ENCODE data around the gene NCOA1. TPM values are rescaled to one million over a fixed set of nuclear protein-coding genes. Genes with fewer than 3 reads are reported as not detected.
"Not testable (repeated sequence)": the region's sequence is repeated elsewhere in the genome, so short reads cannot be mapped to it uniquely, and the experiment has no call there.

The NCOA1 gene
- total RNA-seq, 1 experiment from 2014 or later: 5.6 TPM

DNA sequence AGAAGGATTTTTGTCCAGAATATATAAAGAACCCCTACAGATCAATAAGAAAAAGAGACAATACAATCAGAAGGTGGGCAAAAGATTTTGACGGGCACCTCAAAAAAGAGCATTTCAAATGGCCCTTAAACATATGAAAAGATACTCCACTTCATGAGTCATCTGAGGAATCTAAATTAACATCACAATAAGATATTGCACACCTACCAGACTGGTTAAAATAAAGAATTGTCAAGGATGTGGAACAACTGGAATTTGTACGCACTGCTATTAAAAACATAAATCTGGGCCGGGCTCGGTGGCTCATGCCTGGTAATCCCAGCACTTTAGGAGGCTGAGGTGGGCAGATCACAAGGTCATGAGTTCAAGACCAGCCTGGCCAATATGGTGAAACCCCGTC is 17.0 kb upstream of the NCOA1 start:
- no peak for DNase-seq (ENCODE audit: low spot score)

DNA sequence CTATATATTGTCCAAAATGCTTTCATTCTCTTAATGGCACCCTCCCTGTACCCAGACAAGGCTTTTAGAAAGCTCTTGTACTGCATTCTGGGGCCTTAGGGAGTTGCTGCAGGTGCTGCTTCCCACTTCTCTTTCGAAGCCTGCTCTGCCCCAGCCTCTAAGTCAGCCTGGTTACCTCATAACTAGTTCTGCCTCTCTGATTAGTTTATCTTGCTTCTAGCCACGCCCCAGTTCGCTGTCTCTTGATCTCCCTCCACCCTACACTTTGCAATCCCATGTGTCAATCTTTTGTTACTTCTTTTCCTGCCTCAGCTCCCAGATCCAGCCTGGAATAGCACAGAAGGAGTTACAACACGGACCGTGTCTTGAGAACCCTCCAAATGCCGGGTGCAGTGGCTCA is 13.8 kb upstream of the NCOA1 start:
- no peak for DNase-seq (ENCODE audit: low spot score)

DNA sequence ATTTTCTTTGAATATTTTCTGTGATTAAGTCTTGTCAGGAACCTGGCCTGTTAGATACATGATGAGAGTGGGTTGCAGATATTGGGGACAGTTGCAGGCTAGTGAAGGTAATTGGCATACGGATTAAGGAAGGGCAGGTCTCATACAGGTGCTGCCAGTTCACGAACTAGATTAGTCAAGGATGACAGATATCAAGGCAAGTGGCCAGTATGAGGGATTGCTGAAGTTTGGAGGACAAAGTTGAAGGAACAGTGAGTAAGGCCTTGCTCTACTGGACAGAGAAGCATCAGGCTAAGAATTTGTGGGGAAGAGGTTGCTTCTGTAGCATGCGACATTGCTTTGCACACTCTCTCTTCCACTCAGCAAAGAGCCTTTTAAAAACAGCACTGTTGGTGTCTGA is 12.8 kb upstream of the NCOA1 start:
- no peak for DNase-seq (ENCODE audit: low spot score)

DNA sequence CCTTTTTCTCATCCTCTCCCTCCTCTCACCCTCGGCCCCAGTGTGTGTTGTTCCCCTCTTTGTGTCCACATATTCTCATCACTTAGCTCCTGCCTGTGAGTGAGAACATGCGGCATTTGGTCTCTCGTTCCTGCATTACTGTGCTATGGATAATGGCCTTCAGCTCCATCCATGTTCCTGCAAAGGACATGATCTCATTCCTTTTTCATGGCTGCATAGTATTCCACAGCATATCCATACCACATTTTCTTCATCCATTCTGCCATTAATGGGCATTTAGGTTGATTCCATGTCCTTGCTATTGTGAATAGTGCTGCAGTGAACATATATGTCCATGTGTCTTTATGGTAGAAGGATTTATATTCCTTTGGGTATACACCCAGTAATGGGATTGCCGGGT is 10.8 kb upstream of the NCOA1 start:
- DNase-seq (ENCODE audit: low spot score): no peak

DNA sequence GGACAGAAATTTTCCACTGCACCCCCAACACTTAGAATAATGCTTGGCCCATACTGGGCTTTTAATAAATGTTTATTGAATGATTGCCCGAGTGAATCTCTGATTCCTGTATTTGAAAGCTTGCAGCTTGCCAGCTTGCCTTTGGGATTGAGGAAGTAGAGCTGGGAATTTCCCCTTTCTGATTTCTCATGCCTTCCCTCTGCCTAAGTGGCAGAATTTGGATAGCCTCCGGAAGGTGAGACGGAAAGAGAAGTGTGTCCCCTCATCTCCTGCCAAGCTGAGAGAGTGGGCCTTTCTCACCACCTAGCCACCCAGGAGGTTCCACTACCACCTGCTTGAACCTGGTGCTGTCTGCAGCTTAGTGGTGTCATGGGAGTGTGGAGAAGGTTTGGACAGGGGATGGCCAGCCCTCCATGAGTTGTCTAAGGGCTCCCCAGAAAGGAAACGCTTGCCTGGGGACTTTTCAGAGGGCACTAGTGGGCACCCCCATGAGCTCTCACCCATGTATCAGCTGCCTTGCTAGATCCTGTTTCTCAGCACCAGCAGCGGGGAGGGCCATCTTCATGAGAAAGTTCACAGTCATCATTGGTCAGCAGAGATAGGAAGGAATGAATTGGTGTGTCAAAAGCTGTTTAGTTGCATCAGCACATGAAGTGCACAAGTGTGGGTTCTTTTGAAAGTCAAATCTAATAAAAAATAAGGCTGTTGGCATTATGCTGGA is 8.6 kb upstream of the NCOA1 start:
- DNase-seq (ENCODE audit: low spot score): no peak

DNA sequence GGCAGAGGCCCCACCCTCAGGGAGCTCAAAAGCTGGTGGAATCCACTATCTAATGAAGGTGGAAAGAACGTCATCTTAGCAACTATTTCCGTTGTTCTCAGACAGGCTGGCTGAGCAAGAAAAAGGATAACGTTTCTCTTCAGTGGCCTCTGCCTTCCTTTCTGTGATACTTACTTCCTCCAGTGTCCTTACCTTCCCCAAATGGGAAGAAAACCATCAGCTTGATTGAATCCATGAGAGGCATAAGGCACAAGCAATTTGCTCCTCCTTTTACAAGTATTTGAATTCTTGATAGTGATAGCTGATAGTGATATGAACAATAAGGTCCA is 8.1 kb upstream of the NCOA1 start:
- DNase-seq (ENCODE audit: low spot score): no peak

DNA sequence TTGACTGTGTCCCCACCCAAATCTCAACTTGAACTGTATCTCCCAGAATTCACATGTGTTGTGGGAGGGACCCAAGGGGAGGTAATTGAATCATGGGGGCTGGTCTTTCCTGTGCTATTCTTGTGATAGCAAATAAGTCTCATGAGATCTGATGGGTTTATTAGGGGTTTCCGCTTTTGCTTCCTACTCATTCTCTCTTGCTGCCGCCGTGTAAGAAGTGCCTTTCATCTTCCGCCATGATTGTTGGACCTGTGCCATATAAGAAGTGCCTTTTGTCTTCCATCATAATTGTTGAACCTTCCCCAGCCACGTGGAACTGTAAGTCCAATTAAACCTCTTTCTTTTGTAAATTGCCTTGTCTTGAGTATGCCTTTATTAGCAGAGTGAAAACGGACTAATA is 6.4 kb upstream of the NCOA1 start:
- not testable (repeated sequence) for DNase-seq (ENCODE audit: low spot score)

DNA sequence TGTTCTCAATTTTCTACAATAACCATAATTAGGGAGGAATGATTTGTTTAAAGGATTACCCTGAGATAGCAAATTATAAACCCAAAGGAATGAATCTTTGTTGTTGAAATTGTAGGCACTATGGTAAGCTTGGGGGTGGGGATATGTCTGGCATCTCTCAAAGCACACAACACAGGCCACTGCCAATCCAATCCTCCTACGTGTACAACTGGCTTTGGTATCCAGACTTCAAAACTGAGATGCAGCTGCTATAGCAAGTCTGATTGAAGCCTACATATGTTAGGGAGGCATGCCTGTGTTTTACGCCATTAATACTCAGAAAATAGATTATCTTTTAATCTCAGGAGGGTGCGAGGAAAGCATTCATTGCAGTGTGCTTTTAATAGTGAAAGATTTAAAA is 5.9 kb upstream of the NCOA1 start:
- DNase-seq (ENCODE audit: low spot score): no peak

DNA sequence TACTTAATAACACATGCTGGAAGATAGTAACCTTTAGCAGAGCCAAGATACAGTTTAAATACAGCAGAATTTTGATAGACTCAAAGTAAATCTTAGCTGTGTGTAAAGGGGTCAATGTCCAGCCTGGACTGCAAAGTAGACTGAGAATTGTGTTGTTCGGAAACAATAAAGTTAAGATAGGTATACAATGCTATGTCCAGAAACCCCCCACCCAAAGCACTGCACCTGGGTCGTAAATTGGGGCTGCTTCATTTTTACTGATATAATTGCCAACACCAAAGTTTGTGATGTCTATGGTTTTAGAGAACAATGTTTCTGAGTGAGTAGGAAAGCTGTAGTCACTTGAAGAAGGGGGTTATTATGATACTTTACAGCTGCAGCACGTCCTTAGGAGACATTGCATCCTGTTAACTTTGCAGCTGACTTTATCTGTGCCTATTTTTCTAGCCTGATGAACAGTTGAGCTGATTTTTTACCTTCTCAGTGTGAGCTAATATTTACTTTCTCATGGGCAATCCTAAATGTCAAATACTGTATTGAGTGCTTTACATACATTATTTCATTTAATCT is 4.3 kb upstream of the NCOA1 start:
- no peak for DNase-seq (ENCODE audit: low spot score)

DNA sequence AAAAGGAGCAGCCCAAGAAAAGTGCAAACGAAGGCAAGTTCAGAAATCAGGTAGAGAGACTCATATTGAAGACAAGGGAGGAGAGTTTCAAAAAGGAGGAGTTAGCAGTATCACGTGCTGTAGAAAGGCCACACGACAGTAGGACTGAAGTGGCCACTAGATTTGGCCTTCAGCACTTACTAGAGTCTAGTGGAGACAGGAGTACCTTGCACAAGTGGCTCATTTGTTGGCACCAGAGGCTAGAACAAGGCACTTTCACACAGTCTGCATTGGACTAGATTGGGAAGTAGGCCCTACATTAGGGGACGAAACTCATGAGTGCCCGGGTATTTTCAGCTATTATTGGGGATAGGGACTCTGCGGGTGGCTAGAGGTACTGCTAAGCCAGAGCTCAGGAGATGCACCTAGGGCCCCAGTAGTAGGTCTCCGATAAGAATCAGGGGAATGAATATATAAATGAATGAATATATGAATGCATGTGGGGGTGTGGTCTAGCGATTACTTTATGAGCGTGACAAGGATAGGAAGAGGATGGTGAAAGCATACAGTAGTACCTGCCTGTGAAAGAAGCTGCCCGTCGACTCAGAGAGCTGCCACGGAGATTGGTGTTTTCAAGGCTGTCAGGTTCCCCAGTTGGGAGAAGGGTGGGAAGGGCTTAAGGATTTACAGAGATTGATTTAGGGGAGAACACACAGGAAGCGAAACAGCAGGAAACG is 1.4 kb upstream of the NCOA1 start:
- DNase-seq (ENCODE audit: low spot score): no peak

DNA sequence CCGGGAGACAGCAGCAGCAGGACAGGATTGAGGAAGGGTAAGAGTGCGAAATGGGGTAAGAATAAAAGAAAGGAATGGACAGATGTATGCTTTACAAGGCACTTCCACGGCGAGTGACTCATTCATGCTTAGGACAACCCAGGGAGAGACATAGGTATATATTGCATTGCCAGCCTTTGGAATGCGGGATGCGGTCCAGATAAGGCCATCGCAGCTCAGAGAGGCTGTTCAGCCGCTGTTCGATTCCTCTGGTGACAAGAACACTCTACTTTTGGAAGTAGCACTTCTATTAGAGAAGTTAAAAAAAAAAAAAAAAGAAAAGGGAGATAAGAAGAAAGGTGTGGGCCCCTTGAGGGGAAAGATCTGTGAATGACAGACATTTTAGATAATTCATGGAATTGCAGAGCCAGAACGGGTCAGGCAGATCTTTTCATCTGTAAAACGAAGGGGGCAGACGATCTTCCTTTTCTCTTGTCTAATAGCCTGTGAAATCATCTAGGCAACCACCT is 819 bp upstream of the NCOA1 start:
- peak; percentile 57 for DNase-seq (ENCODE audit: low spot score)

DNA sequence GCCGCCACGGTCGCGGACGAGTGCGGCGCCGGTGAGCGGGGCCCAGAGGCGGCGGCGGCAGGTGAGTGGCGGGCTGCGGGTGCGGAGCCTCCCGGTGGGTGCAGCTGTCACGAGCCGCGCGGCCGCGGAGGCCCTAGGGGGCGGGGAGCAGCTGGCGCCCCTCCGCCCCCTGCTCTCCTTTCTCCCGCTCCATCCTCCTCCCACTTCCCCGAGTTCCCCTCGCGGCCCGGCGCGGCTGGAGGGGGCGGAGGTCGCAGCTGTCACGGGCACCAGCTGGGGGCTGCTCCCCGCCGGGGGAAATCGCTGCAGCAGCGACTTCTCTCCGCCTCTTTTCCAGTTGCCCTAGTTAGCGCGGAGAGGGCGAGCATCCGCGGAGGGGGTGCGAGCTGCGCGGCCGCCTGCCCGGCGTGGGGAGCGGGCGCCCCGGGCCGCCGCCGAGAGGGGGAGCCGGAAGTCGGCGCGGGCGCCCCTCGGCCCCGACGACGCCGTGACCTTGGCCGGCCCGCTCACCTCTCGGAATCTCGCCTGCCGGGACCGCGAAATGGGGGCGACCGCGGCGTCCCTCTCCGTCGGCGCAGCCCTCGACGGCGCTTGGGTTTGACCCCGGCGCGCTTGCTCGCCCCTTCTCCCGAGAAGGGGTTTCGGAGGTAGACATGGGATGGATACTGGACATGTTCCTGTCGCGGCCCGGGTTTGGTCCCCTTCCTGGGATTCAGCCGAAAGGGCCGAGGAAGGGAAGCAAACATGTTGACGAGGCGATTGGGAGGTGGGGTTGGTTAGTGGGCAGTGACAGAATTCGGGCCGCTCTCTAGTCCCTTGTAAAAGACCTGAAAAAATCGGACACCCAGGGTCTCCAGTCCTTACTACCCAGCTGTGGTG is 727 bp downstream of the NCOA1 start:
- no peak for DNase-seq (ENCODE audit: low spot score)

DNA sequence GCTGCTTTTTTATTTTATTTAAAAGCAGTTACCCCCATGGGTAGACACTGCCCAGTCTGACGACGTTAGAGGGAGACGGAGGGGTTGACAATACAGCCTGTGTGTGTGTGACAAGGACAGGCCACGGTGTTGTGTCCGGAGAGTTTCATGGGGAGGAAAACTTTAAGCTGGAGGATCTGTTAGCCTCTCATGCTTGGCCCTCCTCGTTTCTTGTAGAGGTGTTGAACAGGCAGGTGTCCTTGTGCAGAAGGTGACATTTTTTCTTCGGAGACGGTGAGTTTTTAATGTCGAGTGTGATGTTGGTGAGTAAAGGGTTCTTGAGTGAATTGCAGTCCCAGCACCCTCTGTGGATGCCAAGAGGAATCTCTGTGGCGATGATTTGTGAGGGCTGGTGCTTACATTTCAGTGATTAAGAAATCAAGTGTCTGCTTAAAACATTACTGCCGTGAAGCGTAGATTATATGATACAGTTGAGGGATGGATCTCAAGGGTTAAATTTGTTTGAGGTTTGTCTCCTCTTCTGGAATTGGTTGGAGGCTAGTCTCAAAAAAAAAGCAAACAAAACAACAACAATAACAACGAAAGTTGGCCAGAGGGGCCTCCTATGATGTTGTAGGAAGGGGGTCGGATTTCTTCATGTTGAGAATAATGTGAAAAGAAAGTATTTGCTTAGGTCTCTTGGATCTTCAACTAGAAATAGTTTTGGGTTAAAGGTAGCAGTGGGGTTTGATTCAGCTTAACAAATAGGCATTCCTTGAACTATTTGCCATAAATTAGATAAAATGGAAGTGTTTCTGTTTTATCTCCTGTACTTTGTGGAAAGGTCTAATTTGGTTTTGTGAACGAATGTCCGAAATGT is 1.6 kb downstream of the NCOA1 start:
- no peak for DNase-seq (ENCODE audit: low spot score)

DNA sequence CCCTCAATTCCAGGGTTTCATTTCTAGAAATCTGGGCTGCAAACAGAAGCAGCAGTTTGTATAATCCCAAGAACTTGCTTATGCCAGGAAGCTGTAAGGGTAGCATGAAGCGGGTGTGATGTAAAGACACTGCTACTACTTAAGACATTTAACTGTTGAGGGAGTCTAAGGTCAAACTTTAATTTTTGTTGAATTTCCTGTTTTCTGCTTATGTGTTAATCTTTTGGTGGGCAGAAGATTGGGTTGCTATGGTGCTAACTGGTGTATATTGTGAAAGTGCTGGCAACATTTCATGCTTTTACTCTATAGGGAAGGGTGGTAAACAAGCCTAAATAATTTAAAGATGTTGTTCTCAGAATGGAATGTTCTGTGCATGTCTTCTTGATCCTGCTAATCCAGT is 2.7 kb downstream of the NCOA1 start:
- no peak for DNase-seq (ENCODE audit: low spot score)

DNA sequence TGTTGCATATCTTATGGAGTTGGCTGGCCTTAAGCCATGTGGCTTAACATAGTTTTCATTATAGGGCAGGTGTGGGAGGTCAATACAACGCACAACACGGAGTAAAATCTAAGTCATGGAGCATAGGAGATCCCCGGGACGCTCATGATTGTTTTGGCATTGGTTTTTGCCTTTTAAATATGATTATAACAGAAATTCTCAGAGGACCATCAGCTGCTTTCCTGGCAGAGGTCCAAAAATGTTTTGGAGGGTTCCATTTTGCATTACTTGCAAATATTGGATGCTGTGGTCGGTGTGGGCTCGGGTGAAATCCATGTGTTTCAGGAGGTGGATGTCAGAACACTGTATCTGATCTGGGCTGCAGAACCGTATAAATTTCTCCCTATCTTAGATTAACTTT is 3.4 kb downstream of the NCOA1 start:
- DNase-seq (ENCODE audit: low spot score): no peak

DNA sequence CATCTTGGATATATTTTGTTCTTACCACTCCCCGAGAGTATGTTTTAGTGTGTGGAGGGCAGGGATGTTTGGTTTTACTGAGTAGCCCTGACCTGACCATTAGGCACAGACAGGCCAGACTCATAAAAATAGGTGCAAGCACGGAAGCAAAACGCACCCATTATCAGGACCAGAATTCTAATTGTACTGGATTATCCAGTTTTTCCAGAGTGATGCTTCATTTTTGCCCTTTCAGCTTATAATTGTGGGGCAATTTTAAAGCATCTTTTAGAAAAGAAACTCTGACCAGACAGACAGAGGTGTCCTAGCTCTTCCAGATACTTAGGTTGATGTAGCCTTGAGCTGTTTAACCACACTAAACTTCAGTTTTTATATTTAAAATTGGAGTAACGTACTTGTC is 4.4 kb downstream of the NCOA1 start:
- DNase-seq (ENCODE audit: low spot score): no peak

DNA sequence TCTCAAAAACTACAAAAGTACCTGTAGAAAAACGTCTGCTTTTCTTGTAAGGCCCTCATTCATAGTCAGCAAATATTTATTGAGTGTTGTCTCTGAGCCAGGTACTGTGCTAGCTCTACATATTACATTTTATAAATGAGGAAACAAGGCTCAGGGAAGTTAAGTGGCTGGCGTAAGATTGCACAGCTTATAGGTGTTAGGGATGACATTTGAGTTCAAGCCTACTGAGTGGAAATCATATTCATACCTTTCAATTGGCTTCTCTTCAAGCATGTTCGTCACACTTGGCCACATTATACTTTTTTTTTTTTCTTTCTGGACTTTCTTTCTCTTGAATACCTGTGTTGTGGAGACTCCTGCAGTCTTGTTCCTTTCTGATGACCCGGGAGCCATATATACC is 5.9 kb downstream of the NCOA1 start:
- no peak for DNase-seq (ENCODE audit: low spot score)

DNA sequence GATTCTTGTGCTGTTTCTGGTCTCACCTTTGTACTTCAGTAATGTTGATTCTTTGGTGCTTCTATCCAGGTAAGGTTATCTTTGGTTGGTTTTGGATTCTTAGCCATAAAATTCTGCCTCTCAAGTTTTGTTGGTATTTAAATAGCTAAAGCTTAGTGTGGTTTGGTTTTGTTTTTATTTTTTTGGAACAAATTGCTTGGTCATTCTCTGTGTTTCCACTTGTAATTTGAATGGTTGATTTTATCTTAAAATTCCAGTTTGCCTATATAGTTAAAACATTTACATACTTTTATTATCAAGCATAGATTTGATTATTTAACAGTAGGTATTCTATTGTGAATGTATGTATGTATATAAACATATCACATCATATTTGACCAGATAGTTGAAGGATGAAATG is 6.6 kb downstream of the NCOA1 start:
- DNase-seq (ENCODE audit: low spot score): no peak

DNA sequence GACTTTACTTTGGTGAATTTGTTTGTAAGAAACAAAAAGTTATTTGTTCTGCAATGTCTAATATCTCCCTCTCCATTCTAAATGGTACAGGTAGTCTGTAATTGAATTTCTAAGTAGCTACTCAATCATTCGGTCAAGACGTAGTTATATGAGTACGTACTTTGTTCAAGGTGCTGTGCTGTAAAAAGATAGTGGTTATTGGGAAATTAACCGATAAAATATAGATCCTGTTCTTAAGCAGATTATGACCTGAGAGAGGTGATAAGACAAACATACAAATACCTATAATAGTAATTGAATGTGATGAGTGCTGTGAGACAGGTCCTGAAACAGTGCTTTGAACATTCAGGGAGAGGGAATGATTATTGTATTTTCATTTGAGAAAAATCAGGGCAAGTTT is 7.1 kb downstream of the NCOA1 start:
- no peak for DNase-seq (ENCODE audit: low spot score)

DNA sequence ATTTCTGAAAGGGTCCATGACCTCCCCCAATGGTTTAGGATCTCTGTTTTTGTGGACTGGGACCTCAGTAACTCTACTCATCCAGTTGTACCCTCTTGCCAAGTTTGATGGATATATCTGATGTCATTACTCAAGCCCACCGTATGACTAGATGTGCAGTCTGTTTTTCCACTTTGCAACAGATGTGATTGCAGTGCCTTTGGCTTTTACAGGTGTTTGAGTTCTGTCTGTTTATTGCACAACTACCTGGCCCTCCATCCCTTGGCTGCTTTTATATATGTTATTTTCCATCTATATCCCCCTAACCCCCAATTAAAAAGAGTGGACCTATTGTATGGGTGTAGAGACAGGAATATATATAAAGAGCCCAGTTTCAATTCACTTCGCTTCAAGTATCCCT is 10.8 kb downstream of the NCOA1 start:
- no peak for DNase-seq (ENCODE audit: low spot score)

DNA sequence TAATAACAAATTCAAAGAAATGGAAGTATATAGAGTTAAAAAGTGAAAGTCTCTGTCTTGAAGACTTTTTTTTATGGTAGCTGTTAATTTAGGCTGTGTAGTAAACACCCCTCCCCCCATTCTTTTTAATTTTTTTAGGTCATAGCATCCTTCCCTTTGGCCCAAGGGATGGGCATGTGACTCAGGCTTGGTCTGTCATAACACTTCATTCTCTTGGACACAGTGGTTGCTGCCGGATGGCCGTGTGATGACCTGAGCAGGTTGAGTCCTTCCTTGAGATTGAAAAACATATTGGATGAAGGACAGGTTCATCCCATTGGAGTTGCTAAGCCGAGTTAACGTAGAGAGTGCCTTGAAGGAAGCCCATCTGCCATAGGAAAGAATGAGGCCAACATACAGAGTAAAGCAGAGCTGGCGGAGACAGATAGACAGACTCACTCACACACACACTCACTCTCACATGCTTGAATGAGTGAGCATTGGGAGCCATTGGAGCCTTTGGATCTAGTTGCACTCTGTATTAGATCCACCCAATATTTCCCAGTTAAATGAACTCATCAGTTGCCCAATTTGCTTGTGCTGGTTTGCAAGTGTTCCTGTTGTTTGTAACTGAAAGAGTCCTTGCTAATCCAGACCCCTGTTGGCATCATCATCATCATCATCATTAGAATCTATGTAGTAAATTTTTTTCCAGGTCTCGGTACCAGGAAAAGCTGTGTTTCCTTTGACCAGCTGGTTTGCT is 14.7 kb downstream of the NCOA1 start:
- DNase-seq (ENCODE audit: low spot score): no peak

Measured in H4 (cell line).